GM19468 (cell line): ENCODE measurements around the gene PAM16.

ENCODE experiments used
- ATAC-seq: cut with Tn5 transposase; IDR thresholded peaks from one replicate; pipeline ENCODE4 v1.9.1; 2021; ENCODE audit warnings: mild to moderate bottlenecking, moderate library complexity, moderate number of reproducible peaks; ENCODE audit not compliant: unreplicated experiment; ENCODE audit errors: extremely low read depth

PAM16 gene

GRCh38 chr16:4372578-4373355 is 21.6 kb upstream of the PAM16 start:
- ATAC-seq: no peak

DNA sequence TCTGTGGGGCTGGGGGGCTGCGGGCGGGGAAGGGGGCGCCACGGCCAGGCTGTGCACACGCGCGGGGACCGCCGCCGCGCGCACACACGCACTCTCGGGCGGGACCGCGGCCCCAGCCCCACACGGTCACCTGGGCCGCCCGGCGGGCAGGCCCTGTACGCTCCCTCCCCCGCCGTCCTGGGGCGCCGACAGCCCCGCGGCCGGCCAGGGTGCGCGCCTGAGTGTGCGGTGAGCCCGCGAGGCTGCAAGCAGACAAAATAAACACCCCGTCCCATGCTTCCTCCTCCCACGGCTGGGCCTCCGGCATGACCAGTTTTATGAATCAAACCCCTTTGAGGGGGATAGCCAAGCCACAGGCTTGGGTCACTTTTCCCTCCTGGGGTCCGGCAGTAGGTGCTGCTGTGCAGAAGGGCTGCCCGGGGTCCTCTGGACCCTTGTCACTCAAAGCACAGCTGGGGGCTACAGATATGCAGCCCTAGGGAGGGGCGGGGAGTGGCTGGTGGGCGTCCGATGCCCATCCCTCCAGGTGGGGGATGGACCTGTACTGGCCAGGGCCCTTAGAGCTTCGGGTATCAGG is 21.0 kb upstream of the PAM16 start:
- ATAC-seq: no peak

DNA sequence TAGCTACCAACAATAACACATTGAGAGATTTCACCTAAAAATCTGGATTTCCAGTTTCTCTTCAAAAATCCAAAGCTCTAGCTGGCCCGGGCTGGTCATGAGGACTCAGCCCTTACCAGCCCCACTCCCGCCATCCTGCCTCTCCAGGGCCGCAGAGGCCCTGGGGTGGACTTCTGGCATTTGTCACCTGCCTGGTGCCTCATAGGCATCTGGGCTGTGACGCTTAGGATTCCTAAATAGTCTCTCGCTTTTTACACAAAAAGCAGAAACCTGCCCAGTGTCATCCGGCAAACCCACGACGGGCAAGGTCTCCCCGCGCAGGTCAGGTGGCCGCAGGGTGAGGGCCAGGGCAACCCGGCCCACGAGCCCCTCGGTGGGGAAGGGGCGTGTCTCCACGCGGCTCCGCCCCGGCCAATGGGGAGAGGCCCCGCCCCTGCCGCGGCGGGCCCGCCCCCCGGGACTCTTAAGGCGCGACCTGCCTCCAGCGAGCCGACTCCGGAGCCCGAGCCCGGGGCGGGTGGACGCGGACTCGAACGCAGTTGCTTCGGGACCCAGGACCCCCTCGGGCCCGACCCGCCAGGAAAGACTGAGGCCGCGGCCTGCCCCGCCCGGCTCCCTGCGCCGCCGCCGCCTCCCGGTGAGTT is 20.4 kb upstream of the PAM16 start, which contains the start of gene VASN:
VASN (plus strand) TSS at position 492 of the 644 bp plus-strand sequence. CDS start 9,030 bp downstream, outside the sequence.
- no peak for ATAC-seq

- no peak for ATAC-seq
Measured at GRCh38 chr16:4370570-4371356, 19.6 kb upstream of the PAM16 start.

- no peak for ATAC-seq
Measured at GRCh38 chr16:4370151-4370550, 19.0 kb upstream of the PAM16 start.

- ATAC-seq: no peak
Measured at GRCh38 chr16:4369007-4369733, 18.0 kb upstream of the PAM16 start.

DNA sequence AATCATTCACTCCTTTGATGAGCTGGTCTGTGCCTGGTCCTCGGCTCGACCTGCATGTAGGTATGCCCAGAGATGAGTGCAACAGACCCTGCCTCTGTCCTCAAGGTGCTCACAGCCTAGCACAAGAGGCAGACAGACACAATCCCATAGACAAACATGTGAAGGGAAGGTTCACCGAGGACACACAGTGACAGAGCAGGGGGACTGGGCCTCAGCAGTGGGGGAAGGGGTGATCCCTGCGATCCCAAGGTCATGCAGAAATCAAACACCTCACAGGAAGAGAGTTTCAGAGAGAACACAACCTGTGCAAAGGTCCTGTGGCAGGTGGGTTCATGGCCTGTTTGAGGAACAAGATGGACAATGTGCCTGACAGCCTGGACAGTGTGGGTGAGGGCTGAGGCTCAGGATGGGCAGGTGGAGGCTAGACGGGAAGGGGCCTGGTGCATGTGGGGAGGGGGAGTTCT is 16.3 kb upstream of the PAM16 start:
- no peak for ATAC-seq

- ATAC-seq: no peak
Measured at GRCh38 chr16:4366016-4366415, 14.9 kb upstream of the PAM16 start.

GRCh38 chr16:4365615-4366014 is 14.5 kb upstream of the PAM16 start:
- no peak for ATAC-seq

DNA sequence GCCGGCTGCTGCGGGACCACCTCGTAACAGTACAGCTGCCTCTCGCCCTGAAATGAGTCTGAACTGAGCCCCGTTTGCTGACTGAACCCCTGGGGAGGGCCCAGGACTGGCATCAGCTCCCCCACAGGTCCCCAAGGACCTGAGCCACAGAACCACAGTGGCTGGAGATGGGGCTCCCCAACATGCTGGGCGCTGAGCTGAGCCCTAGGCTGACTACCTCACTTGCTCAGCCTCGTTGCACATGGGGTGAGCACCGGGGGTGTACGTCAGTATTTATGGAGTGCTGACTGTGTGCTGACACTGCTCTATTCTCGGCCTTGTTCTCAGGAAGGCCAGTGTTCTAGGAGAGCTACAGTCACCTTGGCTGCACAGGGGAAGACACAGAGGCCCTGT is 13.9 kb upstream of the PAM16 start:
- ATAC-seq: peak; percentile 24

- no peak for ATAC-seq
Measured at GRCh38 chr16:4364196-4365013, 13.3 kb upstream of the PAM16 start.

DNA sequence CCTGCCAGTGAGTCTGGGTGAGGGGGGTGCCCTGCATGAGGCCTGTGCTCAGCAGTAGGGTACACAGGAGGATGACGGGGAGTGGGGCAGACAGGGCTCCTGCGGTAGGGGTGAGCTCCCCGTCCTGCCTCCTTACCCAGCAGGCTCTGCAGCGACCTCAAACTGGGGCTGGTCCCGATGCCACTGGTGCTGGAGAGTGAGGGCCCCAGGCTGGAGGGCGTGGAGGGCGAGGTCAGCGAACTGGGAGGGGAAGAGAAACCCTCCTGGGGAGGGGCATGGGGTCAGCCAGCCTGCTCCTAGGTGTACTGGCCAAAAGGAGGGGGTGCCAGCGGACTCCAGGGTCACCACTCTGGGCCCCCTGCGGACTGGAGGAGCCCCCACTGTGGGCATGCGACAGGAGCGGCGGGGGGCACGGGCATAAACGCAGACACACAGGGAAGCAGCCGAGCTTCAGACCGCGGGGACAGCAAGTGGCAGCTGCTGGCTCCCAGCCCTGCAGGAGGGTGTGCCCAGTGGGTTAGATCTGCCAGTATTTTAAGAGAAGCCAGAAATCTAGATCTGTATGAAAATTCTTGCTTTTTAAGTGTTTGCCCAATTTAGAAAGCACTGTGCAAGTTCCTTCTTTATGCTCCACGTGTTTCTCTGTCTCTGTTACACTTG is 11.5 kb upstream of the PAM16 start:
- ATAC-seq: no peak

GRCh38 chr16:4361944-4362311 is 10.8 kb upstream of the PAM16 start:
- no peak for ATAC-seq

DNA sequence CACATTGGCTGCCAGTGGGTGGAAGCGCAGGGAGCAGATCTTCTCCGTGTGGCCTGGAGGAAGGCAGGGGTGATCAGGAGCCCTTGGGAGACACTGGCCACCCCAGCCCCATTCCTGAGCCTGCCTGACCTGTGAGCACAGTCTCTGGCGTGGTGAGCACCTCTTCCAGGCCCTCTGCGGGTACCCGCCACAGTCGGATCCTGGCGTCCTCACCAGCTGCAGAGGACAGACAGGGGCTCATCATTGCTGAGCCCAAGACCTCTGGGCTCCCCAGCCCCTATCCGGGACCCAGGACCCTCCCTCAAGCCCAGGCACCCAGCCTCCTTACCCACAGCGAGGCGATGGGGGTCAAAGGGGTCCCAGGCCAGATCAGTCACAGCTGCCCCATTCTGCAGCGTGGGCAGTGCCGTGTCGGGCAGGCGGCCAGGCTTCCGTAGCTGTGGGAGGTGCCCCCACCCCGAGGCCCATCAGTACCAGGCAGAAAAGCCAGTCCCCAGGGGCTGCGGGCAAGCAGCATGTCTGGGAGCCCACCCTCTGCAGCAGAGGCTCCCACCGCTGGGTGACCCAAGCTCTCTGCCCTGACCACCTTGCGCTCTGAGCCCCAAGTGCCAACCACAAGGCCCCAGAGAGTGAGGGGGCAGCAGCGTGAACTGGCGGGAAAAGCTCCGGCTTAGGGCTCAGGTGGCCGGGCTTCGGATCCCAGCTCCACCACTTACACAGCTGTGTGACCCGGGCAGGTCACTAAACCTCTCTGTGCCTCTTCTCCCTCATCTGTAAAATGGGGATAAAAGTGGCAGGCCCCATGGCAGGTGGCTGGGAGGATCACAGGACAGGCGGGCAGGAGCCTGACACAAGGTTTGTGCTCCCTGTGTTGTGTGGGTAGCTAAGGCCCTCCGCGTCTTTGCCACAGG is 10.2 kb upstream of the PAM16 start:
- ATAC-seq: no peak

DNA sequence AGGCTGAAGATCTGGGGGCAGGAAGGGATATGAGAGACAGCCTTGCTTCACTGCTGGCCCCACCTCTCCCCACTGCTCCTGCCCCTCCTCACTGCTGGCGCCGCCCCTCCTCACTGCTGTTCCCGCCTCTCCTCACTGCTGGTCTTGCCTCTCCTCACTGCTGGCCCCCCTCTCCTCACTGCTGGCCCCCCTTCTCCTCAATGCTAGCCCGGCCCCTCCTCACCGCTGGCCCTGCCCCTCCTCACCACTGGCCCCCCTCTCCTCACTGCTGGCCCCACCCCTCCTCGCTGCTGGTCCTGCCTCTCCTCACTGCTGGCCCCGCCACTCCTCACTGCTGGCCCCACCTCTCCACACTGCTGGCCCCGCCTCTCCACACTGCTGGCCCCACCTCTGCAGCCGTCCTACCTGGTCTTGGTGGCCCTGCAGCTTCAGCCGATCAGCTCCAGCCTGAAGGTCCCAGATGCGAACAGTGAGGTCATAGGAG is 9.5 kb upstream of the PAM16 start:
- no peak for ATAC-seq

DNA sequence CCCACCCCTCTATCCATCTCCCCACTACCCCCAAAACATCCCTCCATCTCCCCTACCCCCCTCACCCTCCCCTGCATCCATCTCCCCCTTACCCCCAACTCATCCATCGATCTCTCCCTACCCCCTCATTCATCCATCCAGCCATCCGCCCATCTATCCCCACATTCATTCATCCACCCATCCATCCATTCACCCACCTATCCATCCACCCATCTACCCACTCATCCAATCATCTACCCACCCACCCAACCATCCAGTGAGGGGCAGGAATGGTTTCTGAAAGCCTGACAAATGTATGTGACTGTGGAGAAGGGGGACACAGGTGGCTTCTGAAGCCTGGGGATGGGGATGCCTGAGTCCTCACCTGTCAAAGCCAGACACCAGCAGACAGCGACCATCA is 8.8 kb upstream of the PAM16 start:
- no peak for ATAC-seq

GRCh38 chr16:4358831-4359561 is 7.9 kb upstream of the PAM16 start:
- no peak for ATAC-seq
